ENCODE results near the gene LRRC42. TPM values are rescaled to one million over a fixed set of nuclear protein-coding genes. Genes with fewer than 3 reads are reported as not detected.
"Not testable (repeated sequence)": the region's sequence is repeated elsewhere in the genome, so short reads cannot be mapped to it uniquely, and the experiment has no call there.

Gene LRRC42
- total RNA-seq, 1 donor from 2014 or later: 39.9 TPM

- DNase-seq (ENCODE audit: low read depth): no peak
These were observed 21.4 kb downstream of the LRRC42 start for GRCh38 chr1:53967409-53968124.

GRCh38 chr1:53968125-53968513 lies 22.0 kb downstream of the LRRC42 start:
- no peak for DNase-seq (ENCODE audit: low read depth)

- not testable (repeated sequence) for DNase-seq (ENCODE audit: low read depth)
These were observed 23.2 kb downstream of the LRRC42 start for GRCh38 chr1:53969323-53969722.

- no peak for DNase-seq (ENCODE audit: low read depth)
These were observed 25.6 kb downstream of the LRRC42 start for GRCh38 chr1:53971718-53972117.

- no peak for DNase-seq (ENCODE audit: low read depth)
These were observed 29.7 kb downstream of the LRRC42 start for GRCh38 chr1:53975861-53976260.

- peak; percentile 32 for DNase-seq (ENCODE audit: low read depth)
These were observed 33.7 kb downstream of the LRRC42 start for GRCh38 chr1:53979712-53980450.

- DNase-seq (ENCODE audit: low read depth): no peak
These were observed 35.1 kb downstream of the LRRC42 start for GRCh38 chr1:53981220-53981619.

- peak; percentile 14 for DNase-seq (ENCODE audit: low read depth)
These were observed 36.0 kb downstream of the LRRC42 start for GRCh38 chr1:53982034-53982762.

- DNase-seq (ENCODE audit: low read depth): no peak
These were observed 36.6 kb downstream of the LRRC42 start for GRCh38 chr1:53982763-53983104.

- DNase-seq (ENCODE audit: low read depth): no peak
These were observed 38.6 kb downstream of the LRRC42 start for GRCh38 chr1:53984726-53985125.

- no peak for DNase-seq (ENCODE audit: low read depth)
These were observed 40.3 kb downstream of the LRRC42 start for GRCh38 chr1:53986458-53986857.

- DNase-seq (ENCODE audit: low read depth): no peak
These were observed 41.7 kb downstream of the LRRC42 start for GRCh38 chr1:53987880-53988279.

GRCh38 chr1:53992085-53992874 lies 46.1 kb downstream of the LRRC42 start:
- no peak for DNase-seq (ENCODE audit: low read depth)

- not testable (repeated sequence) for DNase-seq (ENCODE audit: low read depth)
These were observed 48.4 kb downstream of the LRRC42 start for GRCh38 chr1:53994516-53994915.

- DNase-seq (ENCODE audit: low read depth): no peak
These were observed 49.5 kb downstream of the LRRC42 start for GRCh38 chr1:53995683-53996082.

- DNase-seq (ENCODE audit: low read depth): no peak
These were observed 52.1 kb downstream of the LRRC42 start for GRCh38 chr1:53998223-53998622.

- DNase-seq (ENCODE audit: low read depth): no peak
These were observed 53.8 kb downstream of the LRRC42 start for GRCh38 chr1:53999920-54000319.

- DNase-seq (ENCODE audit: low read depth): no peak
These were observed 55.4 kb downstream of the LRRC42 start for GRCh38 chr1:54001591-54001990.

- no peak for DNase-seq (ENCODE audit: low read depth)
These were observed 56.5 kb downstream of the LRRC42 start for GRCh38 chr1:54002544-54003248.

- DNase-seq (ENCODE audit: low read depth): no peak
These were observed 57.1 kb downstream of the LRRC42 start for GRCh38 chr1:54003249-54003646.

All from myocyte (in vitro differentiated cells).